Measurements from ENCODE around the gene SLC47A1. TPM values are rescaled to one million over a fixed set of nuclear protein-coding genes. Genes with fewer than 3 reads are reported as not detected.
A peak's percentile ranks its signal among the peaks of the same experiment; 100 is the strongest.
"Not testable (repeated sequence)": the region's sequence is repeated elsewhere in the genome, so short reads cannot be mapped to it uniquely, and the experiment has no call there.

The SLC47A1 gene, protein sequence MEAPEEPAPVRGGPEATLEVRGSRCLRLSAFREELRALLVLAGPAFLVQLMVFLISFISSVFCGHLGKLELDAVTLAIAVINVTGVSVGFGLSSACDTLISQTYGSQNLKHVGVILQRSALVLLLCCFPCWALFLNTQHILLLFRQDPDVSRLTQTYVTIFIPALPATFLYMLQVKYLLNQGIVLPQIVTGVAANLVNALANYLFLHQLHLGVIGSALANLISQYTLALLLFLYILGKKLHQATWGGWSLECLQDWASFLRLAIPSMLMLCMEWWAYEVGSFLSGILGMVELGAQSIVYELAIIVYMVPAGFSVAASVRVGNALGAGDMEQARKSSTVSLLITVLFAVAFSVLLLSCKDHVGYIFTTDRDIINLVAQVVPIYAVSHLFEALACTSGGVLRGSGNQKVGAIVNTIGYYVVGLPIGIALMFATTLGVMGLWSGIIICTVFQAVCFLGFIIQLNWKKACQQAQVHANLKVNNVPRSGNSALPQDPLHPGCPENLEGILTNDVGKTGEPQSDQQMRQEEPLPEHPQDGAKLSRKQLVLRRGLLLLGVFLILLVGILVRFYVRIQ
- 1 to 10 TPM in 1 of 2 donors, under 1 TPM in 1; 0.65 to 1.5 TPM for total RNA-seq

- H3K27ac Mint-ChIP-seq: peak within 1 kb of the TSS; percentile 25
- DNase-seq (peak; percentile 22 to 27), ATAC-seq (replicated peaks in 1 of 2) (peak; percentile 69 to 77)
- peak within 1 kb of the TSS; percentile 78 for H3K4me3 Mint-ChIP-seq
- no peaks in the 10 kb centered on the region for H3K36me3 Mint-ChIP-seq (ENCODE audit: insufficient read depth in 2 of 2)
- H3K4me1 Mint-ChIP-seq (ENCODE audit: low read depth): peaks cover 20% of the 10 kb centered on the region
- H3K9me3 Mint-ChIP-seq: no peaks in the 10 kb centered on the region
- H3K27me3 Mint-ChIP-seq (ENCODE audit: low read depth): peaks cover 58% of the 10 kb centered on the region
These were observed at the start of gene SLC47A1 for GRCh38 chr17:19533718-19534561. Gene SLC47A1, plus strand, starts transcription at chr17:19533854. Its CDS starts 86 bp downstream, at chr17:19533940.

- Mint-ChIP-seq H3K4me3 (no peak overlapping the region), H3K27me3 (ENCODE audit: low read depth) (peaks cover 4% of the 10 kb centered on the region), H3K9me3 (no peaks in the 10 kb centered on the region), H3K27ac (no peak overlapping the region), H3K4me1 (ENCODE audit: low read depth) (no peaks in the 10 kb centered on the region), H3K36me3 (ENCODE audit: insufficient read depth in 2 of 2) (no peaks in the 10 kb centered on the region)
- DNase-seq (no peak), ATAC-seq (replicated peaks in 1 of 2) (no peak)
These were observed 47.8 kb upstream of the SLC47A1 start for GRCh38 chr17:19485800-19486340.

- ATAC-seq (replicated peaks in 1 of 2): no peak
- Mint-ChIP-seq H3K4me3 (no peak overlapping the region), H3K4me1 (ENCODE audit: low read depth) (no peaks in the 10 kb centered on the region), H3K27me3 (ENCODE audit: low read depth) (peaks cover 4% of the 10 kb centered on the region), H3K9me3 (no peaks in the 10 kb centered on the region), H3K27ac (no peak overlapping the region), H3K36me3 (ENCODE audit: insufficient read depth in 2 of 2) (no peaks in the 10 kb centered on the region)
- no peak for DNase-seq
These were observed 47.2 kb upstream of the SLC47A1 start for GRCh38 chr17:19486351-19487023.

DNA sequence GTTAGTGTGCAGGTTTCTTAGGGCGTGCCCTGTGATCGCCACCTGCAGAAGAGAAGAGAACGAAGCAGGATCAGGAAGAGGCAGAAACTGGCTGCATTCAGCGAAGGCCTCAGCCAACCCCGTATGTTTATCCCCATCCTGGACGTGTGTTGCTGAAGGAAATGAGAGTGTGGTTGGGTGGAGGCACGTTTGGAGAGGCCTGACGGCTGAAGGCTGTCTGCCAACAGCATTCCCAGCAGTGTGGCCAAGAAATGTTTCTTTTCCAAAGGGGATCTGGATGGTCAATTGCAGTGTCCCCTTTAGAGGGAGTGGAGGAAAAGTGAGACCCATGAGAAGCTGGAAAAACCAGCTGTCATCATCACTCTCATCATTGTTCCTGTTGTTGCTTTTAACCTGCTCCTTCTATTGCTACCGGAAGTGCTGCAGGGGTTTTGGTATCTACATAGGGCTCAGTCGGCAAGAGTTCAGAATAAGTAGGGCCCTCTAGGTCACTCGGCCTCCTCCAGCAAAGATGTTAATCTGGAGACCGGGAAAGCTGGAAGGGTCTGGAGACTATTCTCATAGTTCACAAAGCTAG, 46.5 kb upstream of the SLC47A1 start:
- Mint-ChIP-seq H3K9me3 (no peaks in the 10 kb centered on the region), H3K4me3 (no peak overlapping the region), H3K27me3 (ENCODE audit: low read depth) (peaks cover 4% of the 10 kb centered on the region), H3K36me3 (ENCODE audit: insufficient read depth in 2 of 2) (no peaks in the 10 kb centered on the region), H3K4me1 (ENCODE audit: low read depth) (no peaks in the 10 kb centered on the region), H3K27ac (no peak overlapping the region)
- ATAC-seq (replicated peaks in 1 of 2): no peak
- no peak for DNase-seq

- Mint-ChIP-seq H3K9me3 (no peaks in the 10 kb centered on the region), H3K27me3 (ENCODE audit: low read depth) (peaks cover 4% of the 10 kb centered on the region), H3K4me3 (no peak overlapping the region), H3K4me1 (ENCODE audit: low read depth) (no peaks in the 10 kb centered on the region), H3K36me3 (ENCODE audit: insufficient read depth in 2 of 2) (no peaks in the 10 kb centered on the region), H3K27ac (no peak overlapping the region)
- ATAC-seq (replicated peaks in 1 of 2) (no peak), DNase-seq (no peak)
These were observed 41.5 kb upstream of the SLC47A1 start for GRCh38 chr17:19492141-19492540.

GRCh38 chr17:19494961-19495806, 38.5 kb upstream of the SLC47A1 start:
- peaks cover 4% of the 10 kb centered on the region for H3K27me3 Mint-ChIP-seq (ENCODE audit: low read depth)
- H3K4me1 Mint-ChIP-seq (ENCODE audit: low read depth): no peaks in the 10 kb centered on the region
- no peaks in the 10 kb centered on the region for H3K36me3 Mint-ChIP-seq (ENCODE audit: insufficient read depth in 2 of 2)
- H3K27ac Mint-ChIP-seq: no peak overlapping the region
- no peaks in the 10 kb centered on the region for H3K9me3 Mint-ChIP-seq
- ATAC-seq (replicated peaks in 1 of 2): no peak
- no peak for DNase-seq
- H3K4me3 Mint-ChIP-seq: no peak overlapping the region

DNA sequence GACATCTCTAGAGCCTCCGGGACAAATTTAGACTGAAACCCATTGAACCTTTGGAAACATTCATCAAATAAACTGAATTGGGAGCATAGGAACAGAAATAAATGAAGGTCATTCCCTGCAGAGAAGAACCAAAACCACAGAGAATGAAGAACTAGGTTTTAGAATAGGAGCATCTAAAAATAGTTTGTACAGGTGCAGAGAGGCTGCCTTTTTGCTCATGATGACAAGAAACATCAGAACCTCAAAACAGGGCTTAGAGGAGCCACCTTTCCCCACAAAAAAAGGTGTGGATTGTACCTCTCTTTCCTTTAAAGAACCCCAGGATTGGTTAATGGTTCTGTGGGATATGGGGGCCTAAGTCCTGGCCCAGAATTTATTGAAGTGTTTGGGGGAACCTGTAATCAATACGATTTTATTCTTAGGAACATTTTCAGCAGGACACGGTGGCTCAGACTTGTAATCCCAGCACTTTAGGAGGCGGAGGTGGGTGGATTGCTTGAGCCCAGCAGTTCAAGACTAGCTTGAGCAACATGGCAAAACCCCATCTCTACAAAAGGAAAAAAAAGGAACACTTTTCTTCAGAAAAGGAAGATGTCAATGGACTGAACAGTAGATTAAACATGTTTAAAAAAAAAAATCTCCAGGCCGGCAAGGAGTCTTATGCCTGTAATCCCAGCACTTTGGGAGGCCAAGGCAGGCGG, 37.7 kb upstream of the SLC47A1 start:
- ATAC-seq (replicated peaks in 1 of 2): no peak
- Mint-ChIP-seq H3K9me3 (no peaks in the 10 kb centered on the region), H3K27me3 (ENCODE audit: low read depth) (peaks cover 12% of the 10 kb centered on the region), H3K27ac (no peak overlapping the region), H3K4me3 (no peak overlapping the region), H3K36me3 (ENCODE audit: insufficient read depth in 2 of 2) (no peaks in the 10 kb centered on the region), H3K4me1 (ENCODE audit: low read depth) (no peaks in the 10 kb centered on the region)
- DNase-seq: no peak

DNA sequence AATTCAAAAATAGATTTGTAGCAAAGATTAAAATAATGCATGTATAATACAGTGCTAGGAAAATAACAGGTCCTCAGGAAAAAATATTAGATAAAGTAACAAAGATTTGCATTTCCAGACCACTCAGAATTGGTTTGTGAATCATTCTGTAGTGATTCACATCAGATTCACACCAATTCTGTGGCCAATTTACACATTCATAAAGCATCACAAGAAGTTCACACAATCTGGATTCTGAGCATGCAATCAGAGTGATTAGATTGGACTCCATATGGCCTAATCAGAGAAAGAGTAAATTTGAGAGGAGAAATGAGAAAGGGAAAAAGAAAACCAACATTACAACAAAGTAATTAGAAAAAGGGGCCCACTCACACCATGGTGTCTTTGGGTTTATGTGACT, 36.0 kb upstream of the SLC47A1 start:
- Mint-ChIP-seq H3K36me3 (ENCODE audit: insufficient read depth in 2 of 2) (no peaks in the 10 kb centered on the region), H3K27ac (no peak overlapping the region), H3K9me3 (no peaks in the 10 kb centered on the region), H3K4me1 (ENCODE audit: low read depth) (peaks cover 2% of the 10 kb centered on the region), H3K4me3 (no peak overlapping the region), H3K27me3 (ENCODE audit: low read depth) (peaks cover 15% of the 10 kb centered on the region)
- DNase-seq: no peak
- peak in 1 of 2 donors; percentile 42 for ATAC-seq (replicated peaks in 1 of 2)

GRCh38 chr17:19501219-19501618, 32.4 kb upstream of the SLC47A1 start:
- ATAC-seq (replicated peaks in 1 of 2) (no peak), DNase-seq (no peak)
- Mint-ChIP-seq H3K36me3 (ENCODE audit: insufficient read depth in 2 of 2) (no peaks in the 10 kb centered on the region), H3K4me1 (ENCODE audit: low read depth) (peaks cover 6% of the 10 kb centered on the region), H3K27ac (no peak overlapping the region), H3K9me3 (no peaks in the 10 kb centered on the region), H3K4me3 (no peak overlapping the region), H3K27me3 (ENCODE audit: low read depth) (peaks cover 18% of the 10 kb centered on the region)

GRCh38 chr17:19502517-19502916, 31.1 kb upstream of the SLC47A1 start:
- no peaks in the 10 kb centered on the region for H3K36me3 Mint-ChIP-seq (ENCODE audit: insufficient read depth in 2 of 2)
- no peak overlapping the region for H3K27ac Mint-ChIP-seq
- H3K9me3 Mint-ChIP-seq: no peaks in the 10 kb centered on the region
- H3K4me1 Mint-ChIP-seq (ENCODE audit: low read depth): peaks cover 6% of the 10 kb centered on the region
- peaks cover 18% of the 10 kb centered on the region for H3K27me3 Mint-ChIP-seq (ENCODE audit: low read depth)
- ATAC-seq (replicated peaks in 1 of 2): peak; percentile 94 to 95
- peak overlapping the region in 1 of 2 donors; percentile 13 for H3K4me3 Mint-ChIP-seq
- DNase-seq: peak; percentile 62 to 73

GRCh38 chr17:19505561-19505960, 28.1 kb upstream of the SLC47A1 start:
- not testable (repeated sequence) for H3K9me3 Mint-ChIP-seq; H3K27ac Mint-ChIP-seq; H3K27me3 Mint-ChIP-seq (ENCODE audit: low read depth); H3K4me3 Mint-ChIP-seq; ATAC-seq (replicated peaks in 1 of 2); DNase-seq; H3K36me3 Mint-ChIP-seq (ENCODE audit: insufficient read depth in 2 of 2)
- H3K4me1 Mint-ChIP-seq (ENCODE audit: low read depth): peaks cover 16% of the 10 kb centered on the region
